SK-N-SH (cell line): ENCODE results near the gene CRTC3. TPM values are rescaled to one million over a fixed set of nuclear protein-coding genes. Genes with fewer than 3 reads are reported as not detected.

Experiments used
- CTCF ChIA-PET: fragments of 300-600, 350-600 bp; formaldehyde crosslinking; extraction: SDS; loops from one replicate; lab custom pipeline; 2021; lab: Yijun Ruan, JAX
- POLR2A ChIA-PET: fragments of 350-600 bp; sonication (Branson Sonifier 250); formaldehyde crosslinking; extraction: SDS; loops from one replicate; lab custom pipeline; 2020; ENCODE audit warnings: antibody characterized with exemption, inconsistent platforms; lab: Yijun Ruan, JAX
- DNase-seq: peaks from one replicate; pipeline ENCODE4 v3.0.0; 2012
- H2AFZ ChIP-seq: fragments of 200-600 bp; sonication (generic); 2 replicates; pipeline ENCODE4 v1.8.1; 2016; ENCODE audit warnings: antibody characterized with exemption, mild to moderate bottlenecking, low read depth
- H3F3A ChIP-seq: fragments of 200-600 bp; sonication (generic); replicated peaks from 2 replicates; pipeline ENCODE3; 2016; ENCODE audit warnings: antibody characterized with exemption, mild to moderate bottlenecking; ENCODE audit not compliant: insufficient read depth
- H3K27ac ChIP-seq, 2 experiments: fragments of 200-500 bp in 1 of 2; fragments of 200-600 bp in 1 of 2; sonication (Bioruptor generic) in 1 of 2; sonication (generic), shearing (Covaris generic) in 1 of 2; 2 replicates each; pipeline versions ENCODE4 v1.5.1 to v1.6.1; 2014 to 2016; ENCODE audit warnings: low read depth in 2 of 2, inconsistent platforms in 1 of 2, low read length in 1 of 2, mild to moderate bottlenecking in 1 of 2, mixed read lengths in 1 of 2
- H3K27me3 ChIP-seq: fragments of 200-600 bp; sonication (generic), shearing (Covaris generic); 2 replicates; pipeline ENCODE4 v1.6.1; 2016; ENCODE audit warnings: mixed run types; ENCODE audit not compliant: insufficient read depth
- H3K36me3 ChIP-seq, 2 experiments: fragments of 200-500 bp in 1 of 2; fragments of 200-600 bp in 1 of 2; sonication (Bioruptor generic) in 1 of 2; sonication (generic) in 1 of 2; replicated peaks in 1 of 2; 2 replicates each; pipeline versions ENCODE3 to v1.5.1; 2014 to 2016; ENCODE audit warnings: low read length in 1 of 2, mild to moderate bottlenecking in 1 of 2; ENCODE audit not compliant: insufficient read depth in 2 of 2, control insufficient read depth in 1 of 2
- H3K4me1 ChIP-seq, 2 experiments: fragments of 200-500 bp in 1 of 2; fragments of 200-600 bp in 1 of 2; sonication (Bioruptor generic) in 1 of 2; sonication (generic), shearing (Covaris generic) in 1 of 2; 2 replicates each; pipeline versions ENCODE4 v1.5.1 to v1.6.1; 2014 to 2016; ENCODE audit warnings: low read depth in 1 of 2, low read length in 1 of 2, mixed run types in 1 of 2; ENCODE audit not compliant: insufficient read depth in 2 of 2, control insufficient read depth in 1 of 2
- H3K4me2 ChIP-seq: fragments of 200-600 bp; sonication (generic), shearing (Covaris generic); 2 replicates; pipeline ENCODE4 v1.6.1; 2017; ENCODE audit warnings: mixed run types
- H3K4me3 ChIP-seq, 2 experiments: fragments of 200-500 bp in 1 of 2; fragments of 200-600 bp in 1 of 2; sonication (Bioruptor generic) in 1 of 2; sonication (generic), shearing (Covaris generic) in 1 of 2; 2 replicates each; pipeline versions ENCODE4 v1.5.1 to v1.8.1; 2014 to 2016; ENCODE audit warnings: low read depth in 2 of 2, inconsistent platforms in 1 of 2, low read length in 1 of 2, mild to moderate bottlenecking in 1 of 2, mixed read lengths in 1 of 2, moderate library complexity in 1 of 2
- H3K79me2 ChIP-seq: fragments of 200-600 bp; sonication (generic); 2 replicates; pipeline ENCODE4 v1.8.1; 2017; ENCODE audit warnings: mild to moderate bottlenecking; ENCODE audit not compliant: insufficient read depth
- H3K9ac ChIP-seq: fragments of 200-600 bp; sonication (generic); 2 replicates; pipeline ENCODE4 v1.6.1; 2017; ENCODE audit warnings: mixed run types
- H3K9me2 ChIP-seq: fragments of 200-600 bp; sonication (generic); 2 replicates; pipeline ENCODE4 v1.6.1; 2017; ENCODE audit warnings: mixed run types
- H3K9me3 ChIP-seq: fragments of 200-600 bp; sonication (generic); 2 replicates; pipeline ENCODE4 v1.6.1; 2017; ENCODE audit warnings: mixed run types, mild to moderate bottlenecking, moderate library complexity
- H4K20me1 ChIP-seq: fragments of 200-600 bp; sonication (generic); 2 replicates; pipeline ENCODE4 v1.6.1; 2017; ENCODE audit warnings: mild to moderate bottlenecking, mixed run types; ENCODE audit not compliant: insufficient read depth
- CHD2 ChIP-seq: fragments of 150-350 bp; IDR thresholded peaks from 2 replicates; pipeline ENCODE4 v1.6.1; 2018; ENCODE audit warnings: low read length; ENCODE audit not compliant: partially characterized antibody
- EP300 ChIP-seq, 2 experiments: IDR thresholded peaks; 2 replicates each; pipeline versions ENCODE4 v1.4.0 to v1.6.1; 2012; ENCODE audit warnings: borderline replicate concordance in 1 of 2, low read depth in 1 of 2, low read length in 1 of 2
- EZH2phosphoT487 ChIP-seq: fragments of 200-600 bp; sonication (generic); IDR thresholded peaks from 2 replicates; pipeline ENCODE4 v1.6.1; 2017; ENCODE audit warnings: low read depth, mixed run types, mild to moderate bottlenecking, antibody characterized with exemption, moderate library complexity, borderline replicate concordance
- FOXJ3 ChIP-seq: sonication (generic); formaldehyde crosslinking; IDR thresholded peaks from 2 replicates; pipeline ENCODE4 v1.5.1; 2020; ENCODE audit warnings: mild to moderate bottlenecking, missing genetic modification reagents
- FOXM1 ChIP-seq: IDR thresholded peaks from 2 replicates; pipeline ENCODE4 v1.4.0; 2012; ENCODE audit warnings: low read depth, mild to moderate bottlenecking
- MEF2A ChIP-seq: IDR thresholded peaks from 2 replicates; pipeline ENCODE4 v1.4.0; 2012; ENCODE audit warnings: low read depth, borderline replicate concordance
- SIN3A ChIP-seq: IDR thresholded peaks from 2 replicates; pipeline ENCODE4 v1.6.1; 2012; ENCODE audit warnings: low read depth, mild to moderate bottlenecking, low read length, moderate library complexity, borderline replicate concordance
- WGBS: methylation state at CpG from one replicate; pipeline ENCODE4 v1.1.6; 2017; ENCODE audit warnings: low lambda C conversion rate; 5-methylcytosine and 5-hydroxymethylcytosine counted together
- polyA plus RNA-seq, 3 experiments: library from polyadenylated mRNA; depleted of rRNA; stranded (reverse); fragments of >200 nt; gene quantifications; 2 replicates each; pipeline ENCODE4 v1.2.3, GENCODE V29; 2012
- TF ChIP-seq, protein P1 (sequence below): IDR thresholded peaks from 2 replicates; pipeline ENCODE4; 2012
- TF ChIP-seq, protein P2 (sequence below): fragments of 200-600 bp; sonication (generic); IDR thresholded peaks from 2 replicates; pipeline ENCODE4 v1.6.1; 2017; ENCODE audit warnings: antibody characterized with exemption, mild to moderate bottlenecking, moderate library complexity
- TF ChIP-seq, protein P3 (sequence below): IDR thresholded peaks from 2 replicates; pipeline ENCODE4 v1.4.0; 2012; ENCODE audit warnings: low read depth, borderline replicate concordance
- TF ChIP-seq, protein P4 (sequence below): IDR thresholded peaks from 2 replicates; pipeline ENCODE4 v1.6.1; 2012; ENCODE audit warnings: mild to moderate bottlenecking, low read depth, low read length, moderate library complexity

CRTC3 gene
- polyA plus RNA-seq, 1 of the 3 experiments (the other 2 are of a cell fraction), result 16.7 TPM

DNA sequence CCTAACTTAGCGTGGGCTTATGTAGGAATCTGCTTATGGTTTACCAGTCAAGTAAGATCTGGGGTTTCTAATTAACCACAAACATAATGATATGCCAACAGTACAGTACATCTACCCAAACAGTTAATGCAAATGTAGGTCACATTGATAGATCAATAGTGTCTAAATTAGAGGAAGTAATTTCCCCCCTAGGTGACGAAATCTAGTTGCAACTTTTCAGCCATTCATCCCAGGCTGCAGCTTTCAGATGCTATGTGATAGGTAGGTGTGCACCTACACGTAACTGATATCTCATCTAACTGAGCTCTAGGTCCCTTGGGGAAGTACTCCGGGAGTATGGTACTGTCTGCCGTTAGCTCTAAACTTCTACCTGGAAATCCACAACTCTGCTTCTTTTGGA, 57.2 kb downstream of the CRTC3 start:
- Histone ChIP-seq H3K9ac (no peak overlapping the region), H3K4me1 (peaks cover 6 to 10% of the 10 kb centered on the region in 2 experiments; a peak in 2 of 4 replicates), H3K4me2 (no peak overlapping the region), H3K27me3 (no peaks in the 10 kb centered on the region), H3K9me2 (no peaks in the 10 kb centered on the region), H3F3A (peaks cover 5% of the 10 kb centered on the region), H3K9me3 (no peaks in the 10 kb centered on the region), H3K79me2 (peaks cover 36% of the 10 kb centered on the region; the same call in 1 of the 2 replicates), H3K27ac (no peak overlapping the region), H4K20me1 (peaks cover 9% of the 10 kb centered on the region; the same call in 1 of the 2 replicates), H3K36me3 (no peaks in the 10 kb centered on the region), H3K4me3 (no peak overlapping the region), H2AFZ (no peak overlapping the region)
- ChIA-PET CTCF (interaction anchor here (1.3 kb wide), 1 partner anchor 267 kb away, joined by 3 read pairs; no protein-coding TSS in a partner anchor), POLR2A (no interaction called here)
- 99% methylated on average over 5 of the region's 5 CpGs for WGBS
- no peak for DNase-seq
- TF ChIP-seq MEF2A (no peak), FOXM1 (no peak), SIN3A (no peak), EP300 (IDR thresholded peaks at IDR 0.05; ENCODE audit: borderline replicate concordance in 1 of 2, low read depth in 1 of 2, low read length in 1 of 2) (no peak), FOXJ3 (CRISPR knock-in tag) (no peak), EZH2phosphoT487 (no peak), CHD2 (no peak)
- TF ChIP-seq, protein P1, sequence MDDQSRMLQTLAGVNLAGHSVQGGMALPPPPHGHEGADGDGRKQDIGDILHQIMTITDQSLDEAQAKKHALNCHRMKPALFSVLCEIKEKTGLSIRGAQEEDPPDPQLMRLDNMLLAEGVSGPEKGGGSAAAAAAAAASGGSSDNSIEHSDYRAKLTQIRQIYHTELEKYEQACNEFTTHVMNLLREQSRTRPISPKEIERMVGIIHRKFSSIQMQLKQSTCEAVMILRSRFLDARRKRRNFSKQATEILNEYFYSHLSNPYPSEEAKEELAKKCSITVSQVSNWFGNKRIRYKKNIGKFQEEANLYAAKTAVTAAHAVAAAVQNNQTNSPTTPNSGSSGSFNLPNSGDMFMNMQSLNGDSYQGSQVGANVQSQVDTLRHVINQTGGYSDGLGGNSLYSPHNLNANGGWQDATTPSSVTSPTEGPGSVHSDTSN, result no peak
- TF ChIP-seq, protein P2, sequence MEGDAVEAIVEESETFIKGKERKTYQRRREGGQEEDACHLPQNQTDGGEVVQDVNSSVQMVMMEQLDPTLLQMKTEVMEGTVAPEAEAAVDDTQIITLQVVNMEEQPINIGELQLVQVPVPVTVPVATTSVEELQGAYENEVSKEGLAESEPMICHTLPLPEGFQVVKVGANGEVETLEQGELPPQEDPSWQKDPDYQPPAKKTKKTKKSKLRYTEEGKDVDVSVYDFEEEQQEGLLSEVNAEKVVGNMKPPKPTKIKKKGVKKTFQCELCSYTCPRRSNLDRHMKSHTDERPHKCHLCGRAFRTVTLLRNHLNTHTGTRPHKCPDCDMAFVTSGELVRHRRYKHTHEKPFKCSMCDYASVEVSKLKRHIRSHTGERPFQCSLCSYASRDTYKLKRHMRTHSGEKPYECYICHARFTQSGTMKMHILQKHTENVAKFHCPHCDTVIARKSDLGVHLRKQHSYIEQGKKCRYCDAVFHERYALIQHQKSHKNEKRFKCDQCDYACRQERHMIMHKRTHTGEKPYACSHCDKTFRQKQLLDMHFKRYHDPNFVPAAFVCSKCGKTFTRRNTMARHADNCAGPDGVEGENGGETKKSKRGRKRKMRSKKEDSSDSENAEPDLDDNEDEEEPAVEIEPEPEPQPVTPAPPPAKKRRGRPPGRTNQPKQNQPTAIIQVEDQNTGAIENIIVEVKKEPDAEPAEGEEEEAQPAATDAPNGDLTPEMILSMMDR, result no peak
- TF ChIP-seq, protein P3, sequence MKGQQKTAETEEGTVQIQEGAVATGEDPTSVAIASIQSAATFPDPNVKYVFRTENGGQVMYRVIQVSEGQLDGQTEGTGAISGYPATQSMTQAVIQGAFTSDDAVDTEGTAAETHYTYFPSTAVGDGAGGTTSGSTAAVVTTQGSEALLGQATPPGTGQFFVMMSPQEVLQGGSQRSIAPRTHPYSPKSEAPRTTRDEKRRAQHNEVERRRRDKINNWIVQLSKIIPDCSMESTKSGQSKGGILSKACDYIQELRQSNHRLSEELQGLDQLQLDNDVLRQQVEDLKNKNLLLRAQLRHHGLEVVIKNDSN, result no peak
- TF ChIP-seq, protein P4, sequence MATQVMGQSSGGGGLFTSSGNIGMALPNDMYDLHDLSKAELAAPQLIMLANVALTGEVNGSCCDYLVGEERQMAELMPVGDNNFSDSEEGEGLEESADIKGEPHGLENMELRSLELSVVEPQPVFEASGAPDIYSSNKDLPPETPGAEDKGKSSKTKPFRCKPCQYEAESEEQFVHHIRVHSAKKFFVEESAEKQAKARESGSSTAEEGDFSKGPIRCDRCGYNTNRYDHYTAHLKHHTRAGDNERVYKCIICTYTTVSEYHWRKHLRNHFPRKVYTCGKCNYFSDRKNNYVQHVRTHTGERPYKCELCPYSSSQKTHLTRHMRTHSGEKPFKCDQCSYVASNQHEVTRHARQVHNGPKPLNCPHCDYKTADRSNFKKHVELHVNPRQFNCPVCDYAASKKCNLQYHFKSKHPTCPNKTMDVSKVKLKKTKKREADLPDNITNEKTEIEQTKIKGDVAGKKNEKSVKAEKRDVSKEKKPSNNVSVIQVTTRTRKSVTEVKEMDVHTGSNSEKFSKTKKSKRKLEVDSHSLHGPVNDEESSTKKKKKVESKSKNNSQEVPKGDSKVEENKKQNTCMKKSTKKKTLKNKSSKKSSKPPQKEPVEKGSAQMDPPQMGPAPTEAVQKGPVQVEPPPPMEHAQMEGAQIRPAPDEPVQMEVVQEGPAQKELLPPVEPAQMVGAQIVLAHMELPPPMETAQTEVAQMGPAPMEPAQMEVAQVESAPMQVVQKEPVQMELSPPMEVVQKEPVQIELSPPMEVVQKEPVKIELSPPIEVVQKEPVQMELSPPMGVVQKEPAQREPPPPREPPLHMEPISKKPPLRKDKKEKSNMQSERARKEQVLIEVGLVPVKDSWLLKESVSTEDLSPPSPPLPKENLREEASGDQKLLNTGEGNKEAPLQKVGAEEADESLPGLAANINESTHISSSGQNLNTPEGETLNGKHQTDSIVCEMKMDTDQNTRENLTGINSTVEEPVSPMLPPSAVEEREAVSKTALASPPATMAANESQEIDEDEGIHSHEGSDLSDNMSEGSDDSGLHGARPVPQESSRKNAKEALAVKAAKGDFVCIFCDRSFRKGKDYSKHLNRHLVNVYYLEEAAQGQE, result no peak
